Tibial nerve (tissue), 4 donors: ENCODE results near the gene FKBP10.

ENCODE experiments used
- EP300 ChIP-seq, 2 donors: sonication (generic); formaldehyde crosslinking; IDR thresholded peaks; one replicate each; pipeline ENCODE4 v1.6.1; 2017; ENCODE audit warnings: antibody characterized with exemption in 2 of 2, mild to moderate bottlenecking in 1 of 2
- TF ChIP-seq, protein P1 (sequence below), 5 experiments: fragments of 200-600 bp in 3 of 5; fragments of 450-650 bp in 2 of 5; sonication (generic) in 3 of 5; IDR thresholded peaks; one replicate each; pipeline ENCODE4 v1.5.1; 2016 to 2019; ENCODE audit warnings: antibody characterized with exemption in 5 of 5, mild to moderate bottlenecking in 3 of 5, moderate library complexity in 2 of 5

GRCh38 chr17:41784207-41784744 is 28.5 kb upstream of the FKBP10 start:
- TF ChIP-seq, protein P1, sequence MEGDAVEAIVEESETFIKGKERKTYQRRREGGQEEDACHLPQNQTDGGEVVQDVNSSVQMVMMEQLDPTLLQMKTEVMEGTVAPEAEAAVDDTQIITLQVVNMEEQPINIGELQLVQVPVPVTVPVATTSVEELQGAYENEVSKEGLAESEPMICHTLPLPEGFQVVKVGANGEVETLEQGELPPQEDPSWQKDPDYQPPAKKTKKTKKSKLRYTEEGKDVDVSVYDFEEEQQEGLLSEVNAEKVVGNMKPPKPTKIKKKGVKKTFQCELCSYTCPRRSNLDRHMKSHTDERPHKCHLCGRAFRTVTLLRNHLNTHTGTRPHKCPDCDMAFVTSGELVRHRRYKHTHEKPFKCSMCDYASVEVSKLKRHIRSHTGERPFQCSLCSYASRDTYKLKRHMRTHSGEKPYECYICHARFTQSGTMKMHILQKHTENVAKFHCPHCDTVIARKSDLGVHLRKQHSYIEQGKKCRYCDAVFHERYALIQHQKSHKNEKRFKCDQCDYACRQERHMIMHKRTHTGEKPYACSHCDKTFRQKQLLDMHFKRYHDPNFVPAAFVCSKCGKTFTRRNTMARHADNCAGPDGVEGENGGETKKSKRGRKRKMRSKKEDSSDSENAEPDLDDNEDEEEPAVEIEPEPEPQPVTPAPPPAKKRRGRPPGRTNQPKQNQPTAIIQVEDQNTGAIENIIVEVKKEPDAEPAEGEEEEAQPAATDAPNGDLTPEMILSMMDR (IDR thresholded peaks at IDR 0.05) = no peak
- TF ChIP-seq EP300 (IDR thresholded peaks at IDR 0.05) = no peak
